HUDEP-2 (cell line): Measurements from ENCODE around the gene MRPL32.
"Not testable (repeated sequence)": the region's sequence is repeated elsewhere in the genome, so short reads cannot be mapped to it uniquely, and the experiment has no call there.

Source experiments
- DNase-seq, 76 experiments: peaks; one replicate each; lab custom pipeline; 2025; ENCODE audit not compliant: unreplicated experiment in 76 of 76; lab: John Stamatoyannopoulos, UW

MRPL32 gene

DNA sequence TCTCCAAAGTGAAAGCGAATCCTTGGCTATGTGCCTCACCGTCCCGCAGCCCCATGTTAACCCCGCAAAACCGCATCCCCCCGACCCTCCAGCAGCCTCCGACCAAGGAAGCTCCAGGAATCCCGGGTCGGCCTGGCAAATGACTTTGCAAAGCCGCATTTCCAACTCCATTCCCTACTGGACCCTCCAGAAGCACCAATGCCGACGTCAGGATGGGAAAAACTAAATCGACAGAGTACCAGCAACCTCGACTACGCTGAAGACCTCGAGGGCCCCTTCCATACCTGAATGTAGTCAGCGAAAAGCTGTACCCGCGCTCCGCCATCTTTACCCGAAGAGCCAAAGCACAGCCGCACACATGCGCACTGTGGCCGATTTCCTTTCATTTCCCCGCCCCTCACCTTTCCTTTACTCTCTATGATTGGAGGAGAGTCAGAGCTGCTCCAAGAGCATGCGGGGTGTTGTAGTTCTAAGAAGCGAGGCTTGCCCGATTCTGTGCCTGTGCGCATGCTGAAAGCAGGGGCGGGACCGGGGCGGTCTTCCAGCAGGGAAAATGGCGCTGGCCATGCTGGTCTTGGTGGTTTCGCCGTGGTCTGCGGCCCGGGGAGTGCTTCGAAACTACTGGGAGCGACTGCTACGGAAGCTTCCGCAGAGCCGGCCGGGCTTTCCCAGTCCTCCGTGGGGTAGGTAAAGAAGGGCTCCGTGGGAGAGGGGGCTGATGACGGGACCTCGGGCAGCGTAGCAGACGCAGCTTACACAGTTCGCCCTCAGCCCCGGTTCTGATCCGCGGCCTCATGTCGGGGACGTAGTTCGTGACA lies at the start of gene MRPL32, which contains the start of gene PSMA2:
MRPL32 (plus strand) TSS at position 543 of the 818 bp plus-strand sequence; CDS start at position 554, 11 bp downstream.
PSMA2 (minus strand) TSS at position 341 of the 818 bp plus-strand sequence; CDS start at position 325, 16 bp downstream.
- peak; percentile 26 to 96 (median 91) for DNase-seq

DNA sequence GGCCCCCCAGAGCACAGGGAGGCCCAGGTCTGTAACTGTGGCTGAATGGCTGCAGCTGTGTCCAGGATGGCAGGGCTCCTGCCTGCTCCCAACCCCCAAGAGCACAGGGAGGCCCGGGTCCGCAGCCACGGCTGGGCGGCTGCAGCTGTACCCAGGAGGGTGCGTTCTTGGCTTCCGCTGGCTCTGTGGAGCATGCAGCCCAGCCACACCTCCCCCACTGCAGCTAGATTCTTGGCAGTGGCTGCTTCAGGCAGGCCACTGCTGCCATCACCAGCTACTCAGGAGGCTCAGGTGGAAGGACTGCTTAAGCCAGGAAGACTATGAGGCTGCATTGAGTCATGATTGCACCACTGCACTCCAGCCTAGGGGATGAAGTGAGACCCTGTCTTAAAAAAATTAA lies 48.2 kb upstream of the MRPL32 start:
- peak in 1 of 76 experiments; percentile 5 for DNase-seq

DNA sequence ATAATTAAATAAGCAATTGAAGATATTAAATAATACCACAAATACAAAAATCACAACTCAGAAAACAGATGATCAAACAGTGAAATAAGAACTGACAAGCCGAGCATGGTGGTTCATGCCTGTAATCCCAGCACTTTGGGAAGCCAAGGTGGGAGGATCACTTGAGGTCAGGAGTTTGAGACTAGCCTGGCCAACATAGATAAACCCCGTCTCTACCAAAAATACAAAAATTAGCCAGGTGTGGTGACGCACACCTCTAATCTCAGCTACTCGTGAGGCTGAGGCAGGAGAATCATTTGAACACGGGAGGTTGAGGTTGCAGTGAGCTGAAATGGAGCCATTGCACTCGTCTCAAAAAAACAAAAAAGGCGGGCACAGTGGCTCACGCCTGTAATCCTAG lies 47.0 kb upstream of the MRPL32 start:
- not testable (repeated sequence) for DNase-seq

DNA sequence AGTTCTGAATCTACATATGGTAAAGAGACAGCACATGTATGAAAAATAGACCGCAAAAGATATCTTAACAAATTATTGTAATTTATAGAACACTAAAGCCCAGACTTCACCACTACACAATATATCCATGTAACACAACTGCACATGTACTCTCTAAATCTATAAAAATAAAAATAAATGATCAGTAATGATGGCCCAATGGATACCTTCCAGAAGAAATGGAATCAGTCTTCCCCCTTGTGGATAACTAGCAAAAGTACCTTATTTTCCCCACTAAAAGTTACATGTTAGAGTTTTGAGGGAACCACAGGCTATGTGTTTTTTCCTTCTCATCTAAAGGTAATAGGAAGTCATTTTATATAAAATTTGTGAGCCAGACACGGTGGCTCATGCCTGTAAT lies 46.0 kb upstream of the MRPL32 start:
- peak in 2 of 76 experiments; percentile 2 to 15 for DNase-seq

DNA sequence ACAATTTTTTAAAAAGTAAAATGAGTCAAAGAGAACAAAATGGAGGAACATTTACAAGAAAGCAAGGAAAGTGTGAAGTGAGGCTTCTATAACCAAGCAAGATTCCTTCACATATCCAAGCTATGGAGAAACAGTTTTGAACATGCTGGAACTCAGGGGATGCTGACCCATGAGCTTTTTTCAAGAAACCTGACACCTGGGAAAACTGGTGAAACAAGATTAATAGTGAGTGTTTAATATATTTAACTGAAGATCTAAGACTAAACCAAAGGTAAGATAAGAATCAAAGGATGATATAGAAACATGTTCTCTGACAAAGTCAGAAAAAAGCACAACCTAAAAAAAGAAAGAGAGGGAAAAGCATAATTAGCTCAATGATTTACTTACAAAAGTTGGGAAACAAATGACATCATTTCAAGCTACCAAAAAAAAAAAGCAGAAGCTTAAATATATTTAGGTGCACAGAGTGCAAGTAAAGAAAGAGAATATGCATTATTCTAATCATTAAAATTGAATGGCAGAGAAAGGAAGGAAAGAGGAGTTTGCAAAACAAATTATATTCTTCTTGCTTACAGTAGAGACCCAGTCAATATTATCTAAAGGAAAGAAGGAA lies 45.2 kb upstream of the MRPL32 start:
- DNase-seq = no peak

DNA sequence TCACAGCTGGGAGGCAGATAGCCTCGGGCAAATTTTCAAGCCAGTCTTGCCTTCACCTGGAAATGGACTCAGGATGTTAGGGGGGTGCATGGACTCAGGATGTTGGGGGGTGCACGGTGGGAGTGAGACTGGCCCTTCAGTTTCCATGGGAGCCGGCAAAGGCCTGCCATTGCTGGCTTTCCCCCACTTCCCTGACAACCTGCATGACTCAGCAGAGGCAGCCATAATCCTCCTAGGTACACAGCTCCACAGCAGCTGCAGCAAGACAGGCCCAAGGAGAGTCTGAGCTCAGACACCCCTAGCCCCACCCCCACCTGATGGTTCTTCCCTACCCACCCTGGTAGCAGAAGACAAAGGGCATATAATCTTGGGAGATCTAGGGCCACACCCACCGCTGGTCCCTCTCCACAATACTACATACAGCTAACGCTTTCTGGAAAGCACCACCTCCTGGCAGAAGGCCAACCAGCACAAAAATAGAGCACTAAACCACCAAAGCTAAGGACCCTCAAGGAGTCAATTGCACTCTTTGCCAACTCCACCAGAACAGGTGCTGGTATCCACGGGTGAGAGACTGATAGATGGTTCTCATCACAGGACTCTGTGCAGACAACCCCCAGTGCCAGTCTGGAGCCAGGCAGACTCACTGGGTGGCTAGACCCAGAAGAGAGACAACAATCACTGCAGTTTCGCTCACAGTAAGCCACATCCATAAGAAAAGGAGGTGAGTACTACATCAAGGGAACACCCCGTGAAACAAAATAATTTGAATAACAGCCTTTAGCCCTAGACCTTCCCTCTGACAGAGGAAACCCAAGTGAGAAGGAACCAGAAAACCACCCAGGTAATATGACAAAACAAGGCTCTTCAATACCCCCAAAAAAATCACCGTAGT lies 38.6 kb upstream of the MRPL32 start:
- DNase-seq = peak in 19 of 76 experiments; percentile 6 to 29 (median 10)

DNA sequence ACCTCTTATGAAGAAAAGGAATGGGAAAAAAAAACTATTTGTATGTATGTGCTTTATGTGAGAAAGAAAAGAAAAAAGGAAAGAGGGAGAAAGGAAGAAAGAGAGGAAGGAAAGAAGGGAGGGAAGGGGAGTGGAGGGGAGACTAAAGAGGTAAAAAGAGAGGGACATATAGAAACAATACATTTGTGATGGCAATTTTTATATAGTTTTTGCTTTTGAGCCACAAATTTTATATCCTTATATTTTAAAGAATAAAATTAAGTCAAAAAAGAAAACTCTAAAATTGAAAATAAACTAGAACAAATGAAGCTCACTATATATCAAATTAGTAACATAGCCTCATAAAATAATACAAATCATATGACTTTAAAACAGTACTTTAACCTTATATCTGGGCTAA lies 31.3 kb upstream of the MRPL32 start:
- no peak for DNase-seq

DNA sequence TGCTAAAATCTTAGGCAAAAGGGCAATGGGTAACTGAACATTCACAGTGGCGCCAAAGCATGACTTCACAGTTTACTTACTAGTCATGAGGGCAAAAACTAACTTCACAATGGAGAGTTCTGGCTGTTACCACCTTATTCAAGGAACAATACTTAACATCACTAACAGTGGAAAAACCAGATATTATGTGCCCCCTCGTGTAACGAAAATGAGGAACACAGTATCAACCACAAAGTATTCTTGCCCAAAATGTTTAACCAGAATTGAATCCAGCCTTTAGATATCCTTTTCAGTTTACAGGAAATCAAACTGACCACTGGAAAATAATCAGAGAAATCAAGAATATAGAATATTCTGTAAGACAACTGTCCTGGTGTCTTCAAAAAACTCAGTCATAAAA lies 29.8 kb upstream of the MRPL32 start:
- no peak for DNase-seq

DNA sequence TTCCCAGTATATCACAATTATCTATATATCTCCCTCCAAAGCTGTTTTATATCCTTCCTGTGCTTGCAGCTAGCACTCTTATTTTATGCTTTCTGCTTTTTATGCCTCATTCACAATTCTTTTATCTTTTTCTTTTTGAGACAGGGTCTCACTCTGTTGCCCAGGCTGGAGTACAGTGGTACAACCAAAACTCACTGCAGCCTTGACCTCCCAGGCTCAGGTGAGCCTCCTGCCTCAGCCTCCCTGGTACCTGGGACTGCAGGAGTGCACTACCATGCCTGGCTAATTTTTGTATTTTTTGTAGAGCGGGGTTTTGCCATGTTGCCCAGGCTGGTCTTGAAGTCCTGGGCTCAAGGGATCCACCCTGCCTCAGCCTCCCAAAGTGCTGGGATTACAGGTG lies 26.0 kb upstream of the MRPL32 start:
- DNase-seq = no peak

DNA sequence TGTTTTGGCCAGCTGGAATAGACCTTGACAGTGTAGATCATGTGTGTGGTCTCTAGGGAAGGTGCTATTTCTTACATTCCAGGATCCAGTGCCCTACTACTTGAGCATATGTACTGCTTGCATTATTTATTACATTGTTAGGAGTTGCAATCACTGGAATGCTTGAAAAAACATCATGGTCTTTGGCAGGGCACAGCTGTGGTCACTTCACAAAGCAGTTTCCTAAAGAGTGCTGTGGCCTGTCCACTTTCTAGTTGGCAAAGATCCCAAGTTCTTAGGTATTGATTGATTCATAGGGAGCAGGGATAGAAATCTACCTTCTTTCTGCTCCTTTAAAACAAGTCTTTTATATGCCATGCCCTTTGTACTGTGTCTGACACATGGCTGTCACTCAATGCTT lies 24.9 kb upstream of the MRPL32 start:
- no peak for DNase-seq

DNA sequence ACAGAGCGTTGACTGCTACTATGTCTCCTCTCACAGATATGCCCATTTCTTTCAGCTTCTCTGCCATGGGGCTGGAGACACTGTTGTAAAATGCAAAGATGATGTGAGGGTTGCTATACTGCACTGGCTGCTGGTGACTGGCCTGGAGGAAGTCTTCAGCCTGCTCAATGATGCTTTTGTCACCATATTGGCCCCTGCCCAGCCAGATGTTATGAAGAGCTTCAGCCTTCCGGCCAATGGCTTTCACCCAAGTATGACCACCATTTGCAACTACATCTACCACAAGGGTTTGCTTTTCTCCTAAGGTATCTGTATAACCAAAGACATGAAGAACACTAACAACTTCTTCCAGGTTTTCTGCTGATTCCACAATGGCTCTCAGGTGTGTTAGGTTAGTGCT lies 21.9 kb upstream of the MRPL32 start:
- no peak for DNase-seq

DNA sequence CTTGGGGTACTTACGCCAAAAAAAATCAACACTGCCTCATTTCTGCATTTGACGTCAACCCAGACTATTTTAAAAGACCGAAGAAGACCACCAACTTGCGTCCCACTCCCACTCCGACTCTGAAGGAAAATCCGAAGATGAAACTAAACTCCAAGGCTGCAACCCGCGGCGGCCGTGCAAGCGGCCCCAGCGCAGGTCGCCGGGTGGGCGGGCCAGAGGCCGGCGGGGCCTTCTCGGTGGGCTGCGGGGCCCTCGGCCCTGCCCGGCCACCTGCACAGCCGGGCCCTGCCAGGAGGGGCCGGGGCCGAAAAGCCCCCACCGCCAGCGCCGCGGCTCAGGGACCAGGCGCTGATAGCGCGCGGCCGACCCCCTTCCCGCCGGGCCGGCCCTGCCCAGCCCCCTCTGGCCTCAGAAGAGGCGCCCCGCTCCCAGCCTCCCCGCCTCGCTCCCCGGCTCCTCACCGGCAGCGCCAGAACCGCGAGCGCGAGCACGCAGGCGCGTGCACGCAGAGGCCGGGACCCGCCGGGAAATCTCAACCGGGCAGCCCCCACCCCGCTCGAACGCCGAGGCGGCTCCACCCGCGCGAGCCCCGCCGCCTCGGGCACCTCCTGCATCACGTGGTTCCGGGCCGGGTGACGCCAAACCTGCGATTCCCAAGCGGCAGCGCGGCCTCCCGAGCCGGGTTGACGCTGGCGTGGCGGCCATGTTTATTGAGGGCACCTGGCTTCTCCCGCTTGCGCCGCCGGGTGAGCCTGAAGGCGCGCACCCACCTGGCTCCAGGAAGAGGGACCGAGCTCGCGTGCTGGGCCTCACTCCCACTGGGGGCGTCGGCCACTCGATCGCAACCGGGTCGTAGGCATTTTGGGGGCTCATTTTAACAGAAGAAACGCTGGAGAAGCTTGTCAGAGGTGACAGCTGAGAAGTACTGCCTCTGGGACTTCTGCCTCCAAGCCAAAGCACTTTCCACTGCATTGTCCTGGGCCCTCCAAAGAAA lies 20.4 kb upstream of the MRPL32 start, which contains the start of gene C7orf25:
C7orf25 (minus strand) TSS at position 617 of the 994 bp plus-strand sequence. CDS start 1,170 bp downstream, outside the sequence.
- DNase-seq = peak in 74 of 76 experiments; percentile 52 to 95 (median 88)

DNA sequence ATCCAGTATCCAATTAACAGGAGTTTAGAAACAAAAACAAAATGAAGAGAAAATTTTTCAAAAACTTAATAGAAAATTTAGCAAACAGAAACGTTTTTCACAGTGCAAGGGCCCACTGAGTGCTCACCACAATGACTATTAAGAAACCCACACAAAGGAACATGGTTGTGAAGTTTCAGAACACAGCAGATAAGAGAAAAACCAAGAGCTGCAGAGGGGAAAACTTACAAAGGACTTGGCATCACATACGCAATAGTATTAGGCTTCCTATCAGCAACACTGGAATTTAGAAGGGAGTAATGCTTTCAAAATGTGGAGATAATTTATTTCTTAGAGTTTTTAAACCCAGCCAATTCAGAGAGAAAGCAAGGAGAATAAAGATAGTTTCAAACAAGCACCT lies 18.6 kb upstream of the MRPL32 start:
- DNase-seq = peak in 4 of 76 experiments; percentile 0 to 13 (median 4)

DNA sequence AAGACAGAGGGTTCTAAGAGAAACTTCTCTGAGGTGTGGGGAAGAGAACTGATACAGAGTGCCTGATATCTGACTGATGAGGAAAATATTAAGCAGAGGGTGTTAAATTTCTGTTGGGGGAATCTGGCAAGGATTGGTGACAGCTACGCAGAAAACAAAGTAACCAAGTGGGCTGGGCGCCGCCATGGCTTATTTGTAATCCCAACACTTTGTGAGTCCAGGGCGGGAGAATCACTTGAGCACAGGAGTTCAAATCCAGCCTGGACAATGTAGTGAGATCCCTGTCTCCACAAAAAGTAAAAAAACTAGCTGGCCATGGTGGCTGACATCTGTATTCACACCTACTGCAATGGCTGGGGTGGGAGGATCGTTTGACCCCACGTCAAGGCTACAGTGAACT lies 18.2 kb upstream of the MRPL32 start:
- DNase-seq = no peak

DNA sequence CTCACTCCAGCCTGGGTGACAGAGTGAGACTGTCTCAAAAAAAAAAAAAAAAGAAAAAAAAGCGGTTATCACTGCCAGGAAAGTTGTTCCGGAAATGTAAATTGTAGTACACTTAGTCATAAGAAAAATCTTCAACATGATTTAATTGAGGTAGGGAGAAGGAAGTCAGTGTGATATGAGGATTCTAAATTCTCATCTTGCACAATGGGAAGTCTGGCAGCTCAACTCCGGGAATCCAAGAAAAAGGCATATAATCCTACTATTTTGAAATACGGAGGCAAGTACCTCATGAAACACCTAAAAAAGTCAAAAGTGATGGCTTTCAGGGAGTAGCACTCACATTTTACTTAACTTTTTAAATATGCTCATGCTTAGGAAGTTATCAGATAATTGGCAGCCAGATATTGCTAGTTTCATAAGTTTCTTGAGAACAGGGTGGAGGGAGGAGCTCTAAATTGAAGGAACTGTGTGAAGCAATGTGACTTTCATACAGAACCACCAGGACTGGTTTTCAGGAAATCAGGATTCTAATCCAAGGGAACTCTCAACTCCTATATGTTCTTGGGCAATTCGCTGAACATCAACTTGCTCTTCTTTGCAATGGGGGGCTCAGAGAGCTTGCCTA lies 17.6 kb upstream of the MRPL32 start:
- DNase-seq = no peak

DNA sequence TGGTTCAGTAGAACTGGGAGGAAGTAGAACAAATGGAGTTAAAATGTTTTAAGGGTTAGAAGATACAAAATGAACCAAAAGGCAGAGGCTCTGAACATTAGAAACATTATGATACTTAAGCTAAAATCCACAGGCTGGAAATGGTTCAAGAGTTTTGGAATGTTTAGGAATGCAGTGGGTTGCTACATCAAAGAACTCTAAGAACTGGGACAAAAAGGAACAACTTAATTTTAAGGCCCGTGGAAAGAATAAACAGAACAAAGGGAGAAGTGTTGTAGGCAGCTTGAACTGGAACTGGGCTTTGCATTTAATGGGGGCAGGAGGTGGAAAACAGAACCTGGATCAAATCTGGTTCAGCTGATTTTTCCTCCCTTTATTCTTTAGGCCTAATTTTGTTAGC lies 16.8 kb upstream of the MRPL32 start:
- DNase-seq = no peak

DNA sequence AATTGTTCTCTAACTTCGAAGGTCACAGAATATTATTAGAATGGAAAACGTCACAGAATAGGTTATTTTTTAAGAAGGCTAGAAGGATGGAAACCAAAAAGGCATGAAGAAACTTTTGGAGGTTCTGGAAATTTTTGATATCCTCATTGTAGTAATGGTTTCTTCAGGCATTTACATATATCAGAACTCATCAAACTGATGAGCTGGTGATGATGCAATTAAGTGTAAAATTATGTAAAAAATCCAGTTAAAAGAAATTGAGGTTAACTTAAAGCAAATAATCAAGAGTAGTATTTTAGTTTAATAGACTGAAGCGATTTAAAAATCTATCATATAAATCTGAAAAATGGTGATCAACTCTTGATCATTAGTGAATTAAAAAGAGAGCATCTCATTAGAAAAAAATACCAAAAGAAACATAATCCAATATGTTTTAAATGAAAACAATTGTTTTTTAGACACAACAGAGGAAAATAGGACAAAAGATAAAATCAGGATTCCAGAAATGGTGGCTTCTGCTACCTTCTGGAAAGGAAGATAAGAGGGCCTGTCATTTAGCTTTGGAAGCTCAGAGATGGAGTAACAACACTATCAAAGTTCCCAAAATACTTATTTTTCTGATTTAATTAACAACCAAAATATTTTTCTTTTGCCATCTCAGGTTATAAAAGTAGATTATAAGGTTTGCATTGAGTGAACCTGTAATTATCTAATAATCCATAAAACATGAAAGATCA lies 10.0 kb upstream of the MRPL32 start:
- DNase-seq = no peak

DNA sequence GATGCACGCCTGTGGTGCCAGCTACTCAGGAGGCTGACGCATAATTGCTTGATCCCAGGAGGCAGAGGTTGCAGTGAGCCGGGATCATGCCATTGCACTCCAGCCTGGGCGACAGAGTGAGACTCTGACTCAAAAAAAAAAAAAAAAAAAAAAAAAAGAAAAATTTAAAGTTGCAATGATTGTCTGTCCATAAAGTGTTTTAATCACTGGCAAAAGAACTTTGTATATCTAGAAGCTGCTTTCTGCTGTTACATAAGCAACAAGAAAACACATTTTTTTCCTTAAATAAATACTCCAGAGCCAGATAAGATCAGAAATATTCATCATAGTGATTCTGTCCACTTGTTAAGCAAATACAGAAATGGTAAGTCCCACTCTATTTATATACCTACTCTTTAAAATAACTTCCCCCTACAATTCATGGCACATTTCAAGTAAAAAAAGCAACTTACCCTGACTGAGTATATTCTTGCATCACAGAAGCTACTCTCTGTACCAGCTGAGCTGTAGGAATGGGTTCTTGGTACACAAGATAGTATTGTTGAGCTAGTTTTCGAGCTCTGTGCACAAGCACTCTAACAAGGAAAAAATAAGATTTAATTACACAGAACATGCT lies 7.8 kb upstream of the MRPL32 start:
- no peak for DNase-seq
